Measurements from ENCODE around the gene CCDC137. TPM values are rescaled to one million over a fixed set of nuclear protein-coding genes. Genes with fewer than 3 reads are reported as not detected.

The CCDC137 gene
- total and polyA plus RNA-seq, 2 of the 13 experiments (the other 11 are each of a cell fraction or from before 2014, with no cell fraction given), result 14.6 to 39.1 TPM

GRCh38 chr17:81711814-81712467 lies 45.4 kb downstream of the CCDC137 start, which contains the start of gene SLC25A10 (continued):
- TF ChIP-seq AKAP8 (CRISPR knock-in tag; IDR thresholded peaks at IDR 0.05) (peak; percentile 98), POGK (CRISPR knock-in tag; conservative IDR thresholded peaks at IDR 0.05) (peak; percentile 97), ATF7-NPFF (CRISPR knock-in tag; IDR thresholded peaks at IDR 0.05; ENCODE audit: low read depth) (peak; percentile 99), ARID3A (IDR thresholded peaks at IDR 0.05; ENCODE audit: low read depth, low read length) (no peak), ZNF740 (CRISPR knock-in tag; IDR thresholded peaks at IDR 0.05) (peak; percentile 89), ATF3 (CRISPR knock-in tag; IDR thresholded peaks at IDR 0.05) (peak; percentile 93), ZNF780A (CRISPR knock-in tag; IDR thresholded peaks at IDR 0.05) (peak; percentile 93; the same call in 1 of the 2 replicates), ZBTB49 (CRISPR knock-in tag; IDR thresholded peaks at IDR 0.05; ENCODE audit: borderline replicate concordance) (peak; percentile 92; the same call in 1 of the 2 replicates), ZNF720 (CRISPR knock-in tag; IDR thresholded peaks at IDR 0.05) (peak; percentile 95; the same call in 1 of the 2 replicates), ZFP91 (CRISPR knock-in tag; IDR thresholded peaks at IDR 0.05; ENCODE audit: borderline replicate concordance) (peak; percentile 98), CREB1 (IDR thresholded peaks at IDR 0.05) (peak; percentile 70), CREB1 (CRISPR knock-in tag; IDR thresholded peaks at IDR 0.05) (no peak), ZNF335 (CRISPR knock-in tag; IDR thresholded peaks at IDR 0.05) (peak; percentile 93), ZBTB34 (CRISPR knock-in tag; IDR thresholded peaks at IDR 0.05) (peak; percentile 86), CC2D1A (CRISPR knock-in tag; IDR thresholded peaks at IDR 0.05) (0 out of 2 replicates have a peak, but pooled peaks have one; percentile 81), FOXA1 (IDR thresholded peaks at IDR 0.05) (no peak), FOXA1 (CRISPR knock-in tag; IDR thresholded peaks at IDR 0.05) (peak; percentile 87), SMAD3 (CRISPR knock-in tag; IDR thresholded peaks at IDR 0.05) (peak; percentile 97), ZFAT (CRISPR knock-in tag; conservative IDR thresholded peaks at IDR 0.05) (peak; percentile 80; the same call in 1 of the 2 replicates), TP53 (CRISPR knock-in tag; conservative IDR thresholded peaks at IDR 0.05) (peak; percentile 89)
